HCT116 (cell line): Measurements from ENCODE around the gene TTYH3. TPM values are rescaled to one million over a fixed set of nuclear protein-coding genes. Genes with fewer than 3 reads are reported as not detected.

ENCODE experiments used
- ATAC-seq: fragments of 200-7000 bp; cut with Tn5 transposase; 2 replicates; pipeline ENCODE4 v1.9.1; 2020; ENCODE audit warnings: mild to moderate bottlenecking, moderate library complexity
- BruUV-seq: library from RNA; stranded (reverse); fragments of 400-500 nt; replicated peaks from 2 replicates; lab custom pipeline; 2021; lab: Mats Ljungman, UMichigan
- CTCF ChIA-PET: fragments of 300-600 bp; sonication (Branson Sonifier 250); formaldehyde crosslinking; loops from one replicate; lab custom pipeline; 2021; ENCODE audit warnings: antibody characterized with exemption; lab: Charles Lee
- POLR2A ChIA-PET: fragments of 300-600, 350-600 bp; sonication (Branson Sonifier 250); formaldehyde crosslinking; loops from one replicate; lab custom pipeline; 2021; ENCODE audit warnings: antibody characterized with exemption; lab: Charles Lee
- RAD21 ChIA-PET, 2 experiments: fragments of 300-600 bp; sonication (Branson Sonifier 250); formaldehyde crosslinking; loops; one replicate each; lab custom pipeline; 2023; ENCODE audit warnings: low total read pairs in 2 of 2; ENCODE audit not compliant: uncharacterized antibody in 2 of 2, unreplicated experiment in 2 of 2, low non-redundant PET in 1 of 2; lab: Charles Lee
- DNase-seq: peaks from one replicate; pipeline ENCODE4 v3.0.0-alpha.2; 2010; ENCODE audit warnings: low read depth, low spot score
- H2AFZ ChIP-seq: fragments of 200-600 bp; shearing (Covaris generic), sonication (generic); 2 replicates; pipeline ENCODE4 v1.6.1; 2017; ENCODE audit warnings: low read depth, mixed run types, mixed read lengths, antibody characterized with exemption, low read length; ENCODE audit not compliant: poor library complexity, severe bottlenecking
- H3K27ac ChIP-seq: 2 replicates; pipeline ENCODE4 v1.5.1; 2012; ENCODE audit warnings: low read depth, low read length
- H3K27me3 ChIP-seq: fragments of 200-600 bp; sonication (generic); 2 replicates; pipeline ENCODE4 v1.6.1; 2016; ENCODE audit warnings: mixed run types, low read length, mixed read lengths; ENCODE audit not compliant: insufficient read depth
- H3K36me3 ChIP-seq, 2 experiments: fragments of 200-500 bp in 1 of 2; fragments of 200-600 bp in 1 of 2; sonication (Bioruptor generic) in 1 of 2; sonication (generic) in 1 of 2; 2 replicates each; pipeline versions ENCODE4 v1.5.1 to v1.6.1; 2014 to 2016; ENCODE audit warnings: low read length in 2 of 2, inconsistent platforms in 1 of 2, mixed read lengths in 1 of 2, mixed run types in 1 of 2; ENCODE audit not compliant: insufficient read depth in 2 of 2, control insufficient read depth in 1 of 2
- H3K4me1 ChIP-seq, 2 experiments: fragments of 200-600 bp in 1 of 2; sonication (generic) in 1 of 2; 2 replicates each; pipeline versions ENCODE4 v1.5.1 to v1.6.1; 2012 to 2017; ENCODE audit warnings: low read length in 2 of 2, inconsistent platforms in 1 of 2, mild to moderate bottlenecking in 1 of 2, mixed read lengths in 1 of 2, mixed run types in 1 of 2, moderate library complexity in 1 of 2; ENCODE audit not compliant: insufficient read depth in 2 of 2, control insufficient read depth in 1 of 2
- H3K4me2 ChIP-seq: fragments of 200-600 bp; sonication (generic); 2 replicates; pipeline ENCODE4 v1.6.1; 2017; ENCODE audit warnings: mixed run types, low read length, mixed read lengths
- H3K4me3 ChIP-seq, 2 experiments: fragments of 200-600 bp in 1 of 2; sonication (generic) in 1 of 2; replicated peaks in 1 of 2; 2 replicates each; pipeline ENCODE4 v1.5.1; 2011 to 2016; ENCODE audit warnings: low read length in 2 of 2, control low read depth in 1 of 2, low read depth in 1 of 2, mild to moderate bottlenecking in 1 of 2, mixed read lengths in 1 of 2, mixed run types in 1 of 2
- H3K79me2 ChIP-seq: fragments of 200-600 bp; sonication (generic); 2 replicates; pipeline ENCODE4 v1.6.1; 2017; ENCODE audit warnings: mild to moderate bottlenecking, mixed run types, low read length, moderate library complexity, mixed read lengths; ENCODE audit not compliant: insufficient read depth
- H3K9ac ChIP-seq: fragments of 200-600 bp; sonication (generic); 2 replicates; pipeline ENCODE4 v1.6.1; 2016; ENCODE audit warnings: low read length, mixed read lengths
- H3K9me2 ChIP-seq: fragments of 200-600 bp; sonication (generic), shearing (Covaris generic); 2 replicates; pipeline ENCODE4 v1.6.1; 2017; ENCODE audit warnings: mixed run types, mild to moderate bottlenecking, moderate library complexity; ENCODE audit not compliant: insufficient read depth
- H3K9me3 ChIP-seq, 2 experiments: fragments of 200-500 bp in 1 of 2; fragments of 200-600 bp in 1 of 2; sonication (Bioruptor generic) in 1 of 2; sonication (generic) in 1 of 2; 2 replicates each; pipeline ENCODE4 v1.6.1; 2014 to 2017; ENCODE audit warnings: low read length in 2 of 2, mixed read lengths in 2 of 2, inconsistent platforms in 1 of 2, low read depth in 1 of 2, mild to moderate bottlenecking in 1 of 2, mixed run types in 1 of 2, moderate library complexity in 1 of 2; ENCODE audit not compliant: control insufficient read depth in 1 of 2, insufficient read depth in 1 of 2
- H4K20me1 ChIP-seq: fragments of 200-600 bp; sonication (generic), shearing (Covaris generic); 2 replicates; pipeline ENCODE4 v1.6.1; 2017; ENCODE audit warnings: mixed run types, mild to moderate bottlenecking, moderate library complexity; ENCODE audit not compliant: insufficient read depth
- CBX3 ChIP-seq: IDR thresholded peaks from 2 replicates; pipeline ENCODE4 v1.6.1; 2012; ENCODE audit warnings: low read depth
- CEBPB ChIP-seq: IDR thresholded peaks from 2 replicates; pipeline ENCODE4 v1.6.1; 2012; ENCODE audit warnings: low read depth
- ELF1 ChIP-seq: IDR thresholded peaks from 2 replicates; pipeline ENCODE4 v1.6.1; 2012; ENCODE audit warnings: low read depth, borderline replicate concordance
- EZH2 ChIP-seq: fragments of 200-600 bp; sonication (generic); IDR thresholded peaks from 2 replicates; pipeline ENCODE4 v1.6.1; 2017; ENCODE audit warnings: antibody characterized with exemption, mixed run types
- EZH2phosphoT487 ChIP-seq: fragments of 200-600 bp; IDR thresholded peaks from 2 replicates; pipeline ENCODE4 v1.6.1; 2018; ENCODE audit warnings: antibody characterized with exemption, borderline replicate concordance
- JUND ChIP-seq: IDR thresholded peaks from 2 replicates; pipeline ENCODE4 v1.6.1; 2012
- POLR2A ChIP-seq: IDR thresholded peaks from 2 replicates; pipeline ENCODE4 v1.7.0; 2011; ENCODE audit warnings: borderline replicate concordance; ENCODE audit not compliant: insufficient read depth, insufficient read length; ENCODE audit errors: extremely low read depth
- POLR2AphosphoS5 ChIP-seq: IDR thresholded peaks from 2 replicates; pipeline ENCODE4 v1.6.1; 2011; ENCODE audit warnings: mild to moderate bottlenecking, low read depth, low read length, moderate library complexity
- RAD21 ChIP-seq: IDR thresholded peaks from 2 replicates; pipeline ENCODE4 v1.6.1; 2012; ENCODE audit warnings: low read depth, mild to moderate bottlenecking
- SIN3A ChIP-seq: IDR thresholded peaks from 2 replicates; pipeline ENCODE4 v1.6.1; 2012; ENCODE audit warnings: low read depth
- SP1 ChIP-seq: IDR thresholded peaks from 2 replicates; pipeline ENCODE4 v1.6.1; 2012; ENCODE audit warnings: low read depth
- TCF7L2 ChIP-seq: IDR thresholded peaks from 2 replicates; pipeline ENCODE4 v1.7.0; 2011; ENCODE audit warnings: borderline replicate concordance, inconsistent platforms; ENCODE audit not compliant: insufficient read depth, insufficient read length; ENCODE audit errors: extremely low read depth
- ZFX ChIP-seq: fragments of 450-650 bp; IDR thresholded peaks from 2 replicates; pipeline ENCODE4 v1.6.1; 2017
- ZNF274 ChIP-seq: fragments of 200-500 bp; sonication (Bioruptor generic); IDR thresholded peaks from 2 replicates; pipeline ENCODE4 v1.6.1; 2014; ENCODE audit warnings: mild to moderate bottlenecking, low read depth, low read length, inconsistent platforms
- intact Hi-C: fragments of 100-400 bp; cut with micrococcal nuclease; formaldehyde crosslinking; loops from 2 replicates; pipeline ENCODE4 v1.10.0; 2022
- total RNA-seq: library from RNA; stranded (reverse); gene quantifications from one replicate; pipeline ENCODE4 v1.2.1, GENCODE V29; 2021; ENCODE audit not compliant: unreplicated experiment
- TF ChIP-seq, protein P1 (sequence below), 3 experiments: fragments of 200-600 bp in 1 of 3; sonication (generic) in 1 of 3; IDR thresholded peaks in 2 of 3; conservative IDR thresholded peaks in 1 of 3; 2 replicates each; pipeline ENCODE4 v1.5.1; 2012 to 2017; ENCODE audit warnings: low read depth in 2 of 3, low read length in 2 of 3, antibody characterized with exemption in 1 of 3, borderline replicate concordance in 1 of 3, control low read depth in 1 of 3, mild to moderate bottlenecking in 1 of 3, mixed read lengths in 1 of 3, mixed run types in 1 of 3, moderate library complexity in 1 of 3; ENCODE audit not compliant: insufficient read depth in 1 of 3
- TF ChIP-seq, protein P2 (sequence below): IDR thresholded peaks from 2 replicates; pipeline ENCODE4 v1.6.1; 2011; ENCODE audit warnings: mild to moderate bottlenecking, low read length, moderate library complexity; ENCODE audit not compliant: insufficient replicate concordance; ENCODE audit errors: extremely low read depth
- TF ChIP-seq, protein P3 (sequence below): IDR thresholded peaks from 2 replicates; pipeline ENCODE4 v1.6.1; 2012

TTYH3 gene
- total RNA-seq, 1 experiment from 2014 or later, result 40.3 TPM

DNA sequence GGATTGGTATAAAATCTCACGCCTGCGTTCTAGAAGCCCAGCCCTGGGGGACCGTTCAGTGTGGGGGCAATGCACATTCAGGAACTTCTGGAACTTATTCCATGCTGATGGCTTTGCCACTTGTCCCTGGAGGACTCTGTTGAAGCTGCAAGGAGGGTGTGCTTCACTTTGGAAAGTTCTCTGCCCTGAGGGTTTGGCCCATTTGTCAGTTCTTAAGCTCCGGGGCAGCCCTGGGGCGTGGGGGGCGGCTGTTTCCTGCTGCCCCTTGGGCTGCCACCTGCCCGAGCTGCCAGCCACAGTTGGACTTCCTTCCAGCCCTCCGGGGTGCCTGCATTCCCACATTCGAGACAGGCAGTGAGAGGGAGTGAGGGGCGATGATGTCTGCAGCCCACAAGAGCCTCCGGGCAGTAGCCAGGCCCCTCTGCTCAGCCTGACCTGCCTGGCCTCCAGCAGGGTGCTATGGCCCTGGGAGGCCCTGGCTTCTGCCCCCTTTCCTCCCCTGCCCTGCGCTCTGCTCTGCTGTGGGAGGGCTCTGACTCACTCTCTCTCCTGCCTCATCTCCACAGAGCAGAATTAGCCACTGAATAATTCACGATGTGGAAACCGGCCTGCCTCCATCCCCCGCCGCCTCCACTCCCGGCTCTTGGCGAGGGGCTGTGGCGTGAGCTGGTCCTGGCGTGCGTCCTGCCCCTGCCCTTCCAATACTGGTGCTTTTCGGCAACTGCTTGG lies 1.9 kb downstream of the TTYH3 start:
- ChIA-PET POLR2A (interaction anchor here (0.6 to 0.7 kb wide), 2 partner anchors 9 to 77 kb away, joined by 3 to 4 read pairs; no protein-coding TSS in a partner anchor), RAD21 (no interaction called here), CTCF (no interaction called here)
- H4K20me1 ChIP-seq, result no peaks in the 10 kb centered on the region
- no peaks in the 10 kb centered on the region for H3K9me3 ChIP-seq
- no peak for TF ChIP-seq POLR2A
- TF ChIP-seq RAD21, result no peak
- no peak for TF ChIP-seq CBX3
- TF ChIP-seq SIN3A, result no peak
- no peak for TF ChIP-seq JUND
- no peak for TF ChIP-seq ZFX
- TF ChIP-seq, protein P1, sequence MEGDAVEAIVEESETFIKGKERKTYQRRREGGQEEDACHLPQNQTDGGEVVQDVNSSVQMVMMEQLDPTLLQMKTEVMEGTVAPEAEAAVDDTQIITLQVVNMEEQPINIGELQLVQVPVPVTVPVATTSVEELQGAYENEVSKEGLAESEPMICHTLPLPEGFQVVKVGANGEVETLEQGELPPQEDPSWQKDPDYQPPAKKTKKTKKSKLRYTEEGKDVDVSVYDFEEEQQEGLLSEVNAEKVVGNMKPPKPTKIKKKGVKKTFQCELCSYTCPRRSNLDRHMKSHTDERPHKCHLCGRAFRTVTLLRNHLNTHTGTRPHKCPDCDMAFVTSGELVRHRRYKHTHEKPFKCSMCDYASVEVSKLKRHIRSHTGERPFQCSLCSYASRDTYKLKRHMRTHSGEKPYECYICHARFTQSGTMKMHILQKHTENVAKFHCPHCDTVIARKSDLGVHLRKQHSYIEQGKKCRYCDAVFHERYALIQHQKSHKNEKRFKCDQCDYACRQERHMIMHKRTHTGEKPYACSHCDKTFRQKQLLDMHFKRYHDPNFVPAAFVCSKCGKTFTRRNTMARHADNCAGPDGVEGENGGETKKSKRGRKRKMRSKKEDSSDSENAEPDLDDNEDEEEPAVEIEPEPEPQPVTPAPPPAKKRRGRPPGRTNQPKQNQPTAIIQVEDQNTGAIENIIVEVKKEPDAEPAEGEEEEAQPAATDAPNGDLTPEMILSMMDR (IDR thresholded peaks at IDR 0.05 in 2 of 3, conservative IDR thresholded peaks at IDR 0.05 in 1 of 3; ENCODE audit: borderline replicate concordance in 1 of 3, insufficient read depth in 1 of 3, low read depth in 2 of 3, low read length in 2 of 3), result no peak
- TF ChIP-seq TCF7L2, result no peak
- TF ChIP-seq CEBPB, result no peak
- TF ChIP-seq EZH2, result no peak
- TF ChIP-seq, protein P2, sequence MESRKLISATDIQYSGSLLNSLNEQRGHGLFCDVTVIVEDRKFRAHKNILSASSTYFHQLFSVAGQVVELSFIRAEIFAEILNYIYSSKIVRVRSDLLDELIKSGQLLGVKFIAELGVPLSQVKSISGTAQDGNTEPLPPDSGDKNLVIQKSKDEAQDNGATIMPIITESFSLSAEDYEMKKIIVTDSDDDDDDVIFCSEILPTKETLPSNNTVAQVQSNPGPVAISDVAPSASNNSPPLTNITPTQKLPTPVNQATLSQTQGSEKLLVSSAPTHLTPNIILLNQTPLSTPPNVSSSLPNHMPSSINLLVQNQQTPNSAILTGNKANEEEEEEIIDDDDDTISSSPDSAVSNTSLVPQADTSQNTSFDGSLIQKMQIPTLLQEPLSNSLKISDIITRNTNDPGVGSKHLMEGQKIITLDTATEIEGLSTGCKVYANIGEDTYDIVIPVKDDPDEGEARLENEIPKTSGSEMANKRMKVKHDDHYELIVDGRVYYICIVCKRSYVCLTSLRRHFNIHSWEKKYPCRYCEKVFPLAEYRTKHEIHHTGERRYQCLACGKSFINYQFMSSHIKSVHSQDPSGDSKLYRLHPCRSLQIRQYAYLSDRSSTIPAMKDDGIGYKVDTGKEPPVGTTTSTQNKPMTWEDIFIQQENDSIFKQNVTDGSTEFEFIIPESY, result no peak
- TF ChIP-seq EZH2phosphoT487, result no peak
- no peak for TF ChIP-seq ZNF274
- TF ChIP-seq ELF1, result no peak
- no peak for TF ChIP-seq POLR2AphosphoS5
- TF ChIP-seq, protein P3, sequence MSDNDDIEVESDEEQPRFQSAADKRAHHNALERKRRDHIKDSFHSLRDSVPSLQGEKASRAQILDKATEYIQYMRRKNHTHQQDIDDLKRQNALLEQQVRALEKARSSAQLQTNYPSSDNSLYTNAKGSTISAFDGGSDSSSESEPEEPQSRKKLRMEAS, result no peak
- no peak for TF ChIP-seq SP1
- peak overlapping the region; percentile 74 for H3K9ac ChIP-seq
- H3K27ac ChIP-seq, result peak overlapping the region; percentile 81
- peak overlapping the region; percentile 98 for H3K4me2 ChIP-seq
- H3K27me3 ChIP-seq, result no peaks in the 10 kb centered on the region
- intact Hi-C loops, result no loop called here
- DNase-seq (no peak), ATAC-seq (peak; percentile 31)
- no TSS peak for BruUV-seq
- no peaks in the 10 kb centered on the region for H3K9me2 ChIP-seq
- no peaks in the 10 kb centered on the region for H3K36me3 ChIP-seq
- peak overlapping the region; percentile 77 to 83 for H3K4me3 ChIP-seq
- H3K79me2 ChIP-seq, result peaks cover 32% of the 10 kb centered on the region; the same call in 1 of the 2 replicates
- H2AFZ ChIP-seq, result no peak overlapping the region
- H3K4me1 ChIP-seq, result peaks cover 11 to 38% of the 10 kb centered on the region in 2 experiments
